Measurements from ENCODE around the gene ADAMTS3.

Gene ADAMTS3

GRCh38 chr4:72320223-72320948, 248.6 kb downstream of the ADAMTS3 start:
- TF ChIP-seq CEBPB (IDR thresholded peaks at IDR 0.05) (no peak), TAF1 (IDR thresholded peaks at IDR 0.05; ENCODE audit: low read depth) (no peak), TEAD4 (IDR thresholded peaks at IDR 0.05) (no peak), MAX (IDR thresholded peaks at IDR 0.05) (no peak), TCF12 (IDR thresholded peaks at IDR 0.05; ENCODE audit: low read depth) (no peak), ZBTB7A (IDR thresholded peaks at IDR 0.05; ENCODE audit: low read depth) (no peak), CREB1 (IDR thresholded peaks at IDR 0.05; ENCODE audit: low read depth) (no peak), NFIC (IDR thresholded peaks at IDR 0.05) (no peak), REST (IDR thresholded peaks at IDR 0.05; ENCODE audit: low read depth) (no peak), FOXM1 (IDR thresholded peaks at IDR 0.05; ENCODE audit: borderline replicate concordance, low read depth) (no peak)
- TF ChIP-seq, protein P1, sequence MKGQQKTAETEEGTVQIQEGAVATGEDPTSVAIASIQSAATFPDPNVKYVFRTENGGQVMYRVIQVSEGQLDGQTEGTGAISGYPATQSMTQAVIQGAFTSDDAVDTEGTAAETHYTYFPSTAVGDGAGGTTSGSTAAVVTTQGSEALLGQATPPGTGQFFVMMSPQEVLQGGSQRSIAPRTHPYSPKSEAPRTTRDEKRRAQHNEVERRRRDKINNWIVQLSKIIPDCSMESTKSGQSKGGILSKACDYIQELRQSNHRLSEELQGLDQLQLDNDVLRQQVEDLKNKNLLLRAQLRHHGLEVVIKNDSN (IDR thresholded peaks at IDR 0.05) = no peak

DNA sequence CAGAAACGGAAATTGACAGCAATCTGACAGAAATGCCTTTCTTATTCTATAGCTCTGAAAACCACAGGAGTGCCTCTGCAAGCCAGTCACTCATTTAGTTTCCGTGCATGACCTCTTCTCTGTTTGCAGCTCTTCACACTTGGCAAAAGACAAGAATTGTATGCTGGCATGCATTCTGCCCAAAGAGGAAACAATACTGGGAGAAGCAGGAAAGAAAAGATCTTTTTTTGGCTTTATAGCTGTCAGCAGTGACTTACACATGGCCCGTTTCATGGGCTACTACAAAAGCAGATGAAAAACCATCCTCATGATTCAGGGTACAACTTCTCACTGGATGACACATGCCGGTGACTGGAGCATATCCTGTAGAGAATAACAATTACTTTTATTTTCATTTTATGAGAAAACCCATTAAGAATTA, 249.4 kb downstream of the ADAMTS3 start:
- TF ChIP-seq, protein P1 (IDR thresholded peaks at IDR 0.05) = no peak
- peak; percentile 50; the same call in 1 of the 2 replicates for TF ChIP-seq MAX (IDR thresholded peaks at IDR 0.05)
- peak; percentile 83 for TF ChIP-seq NFIC (IDR thresholded peaks at IDR 0.05)
- peak; percentile 91 for TF ChIP-seq EP300 (IDR thresholded peaks at IDR 0.05; ENCODE audit: borderline replicate concordance)
- TF ChIP-seq RAD21 (IDR thresholded peaks at IDR 0.05; ENCODE audit: low read depth) = no peak
- TF ChIP-seq CEBPB (IDR thresholded peaks at IDR 0.05) = no peak
- no peak for TF ChIP-seq ZBTB7A (IDR thresholded peaks at IDR 0.05; ENCODE audit: low read depth)
- TF ChIP-seq TAF1 (IDR thresholded peaks at IDR 0.05; ENCODE audit: low read depth) = no peak
- TF ChIP-seq CREB1 (IDR thresholded peaks at IDR 0.05; ENCODE audit: low read depth) = no peak
- TF ChIP-seq TEAD4 (IDR thresholded peaks at IDR 0.05) = peak; percentile 69
- no peak for TF ChIP-seq REST (IDR thresholded peaks at IDR 0.05; ENCODE audit: low read depth)
- no peak for TF ChIP-seq EGR1 (IDR thresholded peaks at IDR 0.05)
- peak; percentile 79 for TF ChIP-seq FOXM1 (IDR thresholded peaks at IDR 0.05; ENCODE audit: borderline replicate concordance, low read depth)
- TF ChIP-seq TCF12 (IDR thresholded peaks at IDR 0.05; ENCODE audit: low read depth) = peak; percentile 84
- no peak for TF ChIP-seq YY1 (IDR thresholded peaks at IDR 0.05; ENCODE audit: low read depth)

GRCh38 chr4:72318421-72319170, 250.4 kb downstream of the ADAMTS3 start:
- peak; percentile 65; the same call in 1 of the 2 replicates for TF ChIP-seq TCF12 (IDR thresholded peaks at IDR 0.05; ENCODE audit: low read depth)
- TF ChIP-seq CEBPB (IDR thresholded peaks at IDR 0.05) = no peak
- TF ChIP-seq, protein P1 (IDR thresholded peaks at IDR 0.05) = peak; percentile 73
- TF ChIP-seq YY1 (IDR thresholded peaks at IDR 0.05; ENCODE audit: low read depth) = no peak
- 0 out of 2 replicates have a peak, but pooled peaks have one; percentile 56 for TF ChIP-seq FOXM1 (IDR thresholded peaks at IDR 0.05; ENCODE audit: borderline replicate concordance, low read depth)
- TF ChIP-seq RAD21 (IDR thresholded peaks at IDR 0.05; ENCODE audit: low read depth) = no peak
- peak; percentile 91 for TF ChIP-seq NFIC (IDR thresholded peaks at IDR 0.05)
- no peak for TF ChIP-seq EGR1 (IDR thresholded peaks at IDR 0.05)
- TF ChIP-seq REST (IDR thresholded peaks at IDR 0.05; ENCODE audit: low read depth) = no peak
- no peak for TF ChIP-seq CREB1 (IDR thresholded peaks at IDR 0.05; ENCODE audit: low read depth)
- TF ChIP-seq TEAD4 (IDR thresholded peaks at IDR 0.05) = peak; percentile 81
- TF ChIP-seq MAX (IDR thresholded peaks at IDR 0.05) = peak; percentile 83
- TF ChIP-seq EP300 (IDR thresholded peaks at IDR 0.05; ENCODE audit: borderline replicate concordance) = peak; percentile 86
- no peak for TF ChIP-seq TAF1 (IDR thresholded peaks at IDR 0.05; ENCODE audit: low read depth)
